RCC 7860 (cell line): ENCODE measurements around the gene PRXL2A.
"Not testable (repeated sequence)": the region's sequence is repeated elsewhere in the genome, so short reads cannot be mapped to it uniquely, and the experiment has no call there.

Source experiments
- DNase-seq: peaks from one replicate; pipeline ENCODE4 v3.0.0-alpha.2; 2015; ENCODE audit warnings: low spot score
- FAIRE-seq: peaks from 2 replicates; lab custom pipeline; 2012; peaks lifted over from hg19 to GRCh38; lab: Jason Lieb, UNC

PRXL2A gene, protein sequence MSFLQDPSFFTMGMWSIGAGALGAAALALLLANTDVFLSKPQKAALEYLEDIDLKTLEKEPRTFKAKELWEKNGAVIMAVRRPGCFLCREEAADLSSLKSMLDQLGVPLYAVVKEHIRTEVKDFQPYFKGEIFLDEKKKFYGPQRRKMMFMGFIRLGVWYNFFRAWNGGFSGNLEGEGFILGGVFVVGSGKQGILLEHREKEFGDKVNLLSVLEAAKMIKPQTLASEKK

DNA sequence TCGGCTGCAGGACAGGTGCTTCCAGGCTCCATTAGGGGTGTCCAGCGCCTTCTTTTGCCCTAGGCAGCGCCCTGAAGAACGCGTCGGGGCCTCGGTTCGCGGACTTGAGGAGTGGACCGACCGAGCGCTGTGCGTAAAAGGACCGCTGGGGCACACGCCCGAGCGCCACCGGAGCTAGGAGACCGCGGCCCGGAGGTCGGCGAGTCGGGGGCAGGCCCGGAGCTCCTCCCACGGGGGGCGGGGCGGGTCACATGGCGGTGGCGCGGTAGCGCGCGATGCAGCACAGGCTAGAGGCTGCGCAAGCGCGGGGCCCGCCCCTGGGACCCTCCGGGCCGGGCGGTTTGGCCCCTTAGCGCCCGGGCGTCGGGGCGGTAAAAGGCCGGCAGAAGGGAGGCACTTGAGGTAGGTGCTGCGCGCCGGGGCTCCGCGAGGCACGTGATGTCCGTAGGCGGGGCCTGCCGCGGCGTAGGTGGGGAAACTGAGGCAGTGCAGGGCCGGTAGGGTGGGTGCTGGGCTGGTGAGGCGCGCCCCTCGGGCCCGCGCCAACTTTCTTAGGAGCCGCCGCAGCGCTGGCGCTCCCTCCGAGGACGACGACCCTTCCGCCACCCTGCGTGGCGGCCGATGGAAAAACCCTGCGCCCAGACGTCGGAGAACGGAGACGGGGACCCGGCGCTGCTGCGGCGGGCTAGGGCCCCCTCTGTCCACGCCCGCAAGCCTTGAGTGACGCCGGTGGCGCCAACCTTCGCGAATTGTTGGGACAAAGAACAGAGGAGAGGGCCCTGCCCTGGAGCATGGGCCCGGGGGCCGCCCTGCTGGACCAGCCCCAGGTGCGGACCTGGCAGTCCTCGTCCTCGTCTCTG lies at the start of gene PRXL2A:
TSS of gene PRXL2A (plus strand) at position 310 of the 860 bp plus-strand sequence. CDS start 11,917 bp downstream, outside the sequence.
- no peak for DNase-seq

DNA sequence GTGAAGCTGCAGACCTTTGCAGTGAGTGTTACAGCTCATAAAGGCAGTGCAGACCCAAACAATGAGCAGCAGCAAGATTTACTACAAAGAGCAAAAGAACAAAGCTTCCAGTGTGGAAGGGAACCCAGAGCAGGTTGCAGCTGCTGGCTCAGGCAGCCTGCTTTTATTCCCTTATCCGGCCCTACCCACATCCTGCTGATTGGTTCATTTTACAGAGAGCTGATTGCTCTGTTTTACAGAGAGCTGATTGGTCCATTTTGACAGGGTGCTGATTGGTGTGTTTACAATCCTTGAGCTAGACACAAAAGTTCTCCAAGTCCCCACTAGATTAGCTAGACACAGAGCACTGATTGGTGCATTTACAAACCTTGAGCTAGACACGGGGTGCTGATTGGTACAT lies 49.4 kb upstream of the PRXL2A start:
- not testable (repeated sequence) for DNase-seq, FAIRE-seq

More for the DNA sequence above, at the start of gene PRXL2A:
- FAIRE-seq = no peak

DNA sequence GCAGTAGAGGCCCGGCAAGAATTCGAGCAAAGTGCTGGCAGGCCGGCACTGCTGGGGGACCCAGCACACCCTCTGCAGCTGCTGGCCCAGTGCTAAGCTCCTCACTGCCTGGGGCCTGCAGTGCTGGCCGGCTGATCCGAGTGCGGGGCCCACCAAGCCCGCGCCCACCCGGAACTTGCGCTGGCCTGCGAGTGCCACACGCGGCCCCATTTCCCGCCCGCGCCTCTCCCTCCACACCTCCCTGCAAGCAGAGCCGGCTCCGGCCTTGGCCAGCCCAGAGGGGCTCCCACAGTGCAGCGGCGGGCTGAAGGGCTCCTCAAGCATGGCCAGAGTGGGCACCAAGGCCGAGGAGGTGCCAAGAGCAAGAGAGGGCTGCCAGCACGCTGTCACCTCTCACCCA lies 48.7 kb upstream of the PRXL2A start:
- FAIRE-seq (no peak), DNase-seq (no peak)

DNA sequence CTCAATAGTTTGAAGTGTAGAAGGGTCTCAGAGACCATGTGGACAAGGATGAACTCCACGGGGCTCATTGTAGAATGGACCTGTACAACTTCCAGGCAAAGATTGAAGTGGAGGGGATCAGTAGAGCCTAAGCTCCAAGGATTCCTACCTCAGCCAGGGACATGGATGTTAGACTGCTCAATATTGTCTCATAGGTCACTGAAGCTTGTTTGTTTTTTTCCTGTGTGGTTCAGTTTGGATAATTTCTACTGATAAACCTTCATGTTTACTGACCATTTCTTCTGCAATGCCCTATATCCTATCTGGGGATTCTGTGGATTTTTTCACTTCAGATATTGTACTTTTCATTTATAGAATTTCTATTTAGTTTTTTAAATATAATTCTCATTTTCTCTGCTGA lies 42.8 kb upstream of the PRXL2A start:
- no peak for DNase-seq
- no peak for FAIRE-seq

DNA sequence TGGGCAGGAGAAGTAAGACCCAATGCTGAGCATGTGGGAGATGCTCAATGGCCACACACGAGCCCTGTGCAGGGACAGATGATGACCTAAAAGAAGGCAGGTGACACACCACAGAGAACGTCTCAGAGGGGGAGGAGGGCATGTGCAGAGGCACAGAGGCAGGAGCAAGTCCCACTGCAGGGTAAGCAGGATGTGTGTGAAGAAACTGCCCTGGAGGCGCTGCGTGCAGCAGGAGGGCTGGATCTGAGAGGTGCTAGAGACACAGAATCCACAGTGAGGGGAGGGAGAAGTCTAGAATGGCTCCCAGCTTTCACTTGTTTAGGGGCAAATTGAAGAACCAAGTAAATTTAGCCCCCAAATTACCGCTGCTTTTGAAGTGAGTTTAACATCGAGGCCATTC lies 36.9 kb upstream of the PRXL2A start:
- FAIRE-seq (no peak), DNase-seq (no peak)

DNA sequence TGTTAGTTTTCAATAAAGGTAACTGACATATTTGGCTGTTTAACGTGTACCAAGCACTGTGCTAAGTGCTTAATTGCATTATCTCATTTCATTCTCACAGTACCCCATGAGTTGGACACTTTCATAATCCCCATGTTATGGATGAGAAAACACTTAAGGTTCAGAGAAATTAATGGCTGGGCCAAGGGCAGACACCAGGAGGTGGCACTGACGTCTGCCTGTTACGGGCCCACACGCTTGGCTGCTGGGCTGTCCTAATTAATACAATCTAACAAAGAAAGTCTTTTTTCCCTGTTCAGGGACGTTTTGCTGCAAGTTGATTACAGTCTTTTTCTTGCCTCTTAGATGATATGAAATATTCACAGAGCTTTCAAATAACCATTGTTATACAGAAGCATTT lies 35.7 kb upstream of the PRXL2A start:
- DNase-seq = no peak
- FAIRE-seq = no peak

DNA sequence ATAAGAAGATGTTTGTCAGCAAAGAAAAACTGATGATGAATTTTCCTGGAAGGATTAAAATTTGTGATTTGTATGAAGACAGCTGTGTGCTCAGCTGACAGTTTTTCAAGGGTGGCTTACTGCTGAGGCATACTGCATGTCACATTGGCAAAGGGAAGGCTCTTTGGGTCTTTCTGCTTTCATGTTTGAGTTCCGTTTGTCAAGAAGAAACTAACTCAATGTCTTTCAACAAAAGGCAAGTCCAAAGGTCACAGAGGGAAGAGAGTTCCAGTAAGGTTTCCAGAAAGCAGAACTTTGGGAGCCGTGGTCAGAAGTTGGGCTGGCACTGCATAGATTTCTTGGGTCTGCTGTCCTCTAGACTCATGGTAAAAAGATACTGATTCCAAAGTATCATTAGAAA lies 34.8 kb upstream of the PRXL2A start:
- FAIRE-seq (no peak), DNase-seq (no peak)

DNA sequence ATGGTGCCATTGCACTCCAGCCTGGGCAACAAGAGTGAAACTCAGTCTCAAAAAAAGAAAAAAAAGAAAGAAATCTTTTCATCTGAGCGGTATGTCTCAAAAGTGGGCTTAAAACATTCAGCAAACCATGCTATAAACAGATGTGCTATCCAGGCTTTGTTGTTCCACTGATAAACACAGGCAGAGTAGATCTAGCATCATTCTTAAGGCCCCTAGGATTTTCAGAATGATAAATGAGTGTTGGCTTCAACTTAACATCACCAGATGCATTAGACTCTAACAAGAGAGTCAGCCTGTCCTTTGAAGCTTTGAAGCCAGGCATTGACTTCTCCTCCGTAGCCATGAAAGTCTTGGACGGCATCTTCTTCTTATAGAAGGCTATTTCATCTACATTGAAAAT lies 28.6 kb upstream of the PRXL2A start:
- DNase-seq = no peak
- FAIRE-seq = no peak

DNA sequence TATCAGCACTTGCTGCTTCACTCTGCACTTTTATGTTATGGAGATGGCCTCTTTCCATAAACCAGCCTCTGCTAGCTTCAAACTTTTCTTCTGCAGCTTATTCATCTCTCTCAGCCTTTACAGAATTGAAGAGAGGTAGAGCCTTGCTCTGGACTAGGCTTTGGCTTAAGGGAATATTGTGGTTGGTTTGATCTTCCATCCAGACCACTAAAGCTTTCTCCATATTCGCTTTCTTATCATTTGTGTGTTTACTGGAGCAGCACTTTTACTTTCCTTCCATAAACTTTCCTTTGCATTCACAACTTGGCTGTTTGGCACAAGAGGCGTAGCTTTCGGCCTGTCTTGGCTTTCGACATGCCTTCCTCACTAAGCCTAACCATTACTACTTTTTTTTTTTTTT lies 28.2 kb upstream of the PRXL2A start:
- FAIRE-seq (no peak), DNase-seq (no peak)

DNA sequence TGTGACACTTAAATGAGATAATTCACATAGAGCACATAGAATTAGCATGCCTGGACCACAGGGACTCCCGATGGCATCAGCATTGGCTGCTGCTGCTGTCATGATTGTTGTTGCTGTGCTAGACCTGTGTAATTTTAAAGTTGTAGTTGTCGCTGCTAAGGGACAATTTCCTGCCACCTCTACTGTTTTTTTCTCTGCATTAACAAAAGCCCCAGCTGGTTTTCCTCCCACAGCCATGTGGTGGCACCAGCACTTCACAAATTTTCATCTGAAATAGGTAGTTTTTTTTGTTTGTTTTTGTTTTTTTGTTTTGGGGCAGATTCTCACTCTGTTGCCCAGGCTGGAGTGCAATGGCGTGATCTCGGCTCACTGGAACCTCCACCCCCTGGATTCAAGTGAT lies 25.4 kb upstream of the PRXL2A start:
- no peak for FAIRE-seq
- DNase-seq = no peak

DNA sequence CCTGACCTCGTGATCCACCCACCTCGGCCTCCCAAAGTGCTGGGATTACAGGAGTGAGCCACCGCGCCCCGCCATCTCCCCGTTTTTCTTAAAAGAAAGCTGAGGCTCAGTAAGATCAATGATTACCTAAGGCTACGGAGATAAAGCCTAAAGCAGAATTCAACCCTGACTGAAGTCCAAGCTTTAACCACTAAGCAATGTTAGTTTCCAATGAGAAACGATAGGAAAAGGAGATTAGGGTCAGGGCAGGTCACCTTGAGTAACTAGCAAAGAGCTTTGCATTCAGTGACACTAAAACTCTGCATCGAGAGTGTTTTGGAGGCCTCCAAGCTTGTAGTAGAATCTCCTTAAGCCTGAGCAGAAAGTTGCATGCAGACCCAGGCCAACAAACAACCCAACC lies 17.6 kb upstream of the PRXL2A start:
- DNase-seq (no peak), FAIRE-seq (no peak)

DNA sequence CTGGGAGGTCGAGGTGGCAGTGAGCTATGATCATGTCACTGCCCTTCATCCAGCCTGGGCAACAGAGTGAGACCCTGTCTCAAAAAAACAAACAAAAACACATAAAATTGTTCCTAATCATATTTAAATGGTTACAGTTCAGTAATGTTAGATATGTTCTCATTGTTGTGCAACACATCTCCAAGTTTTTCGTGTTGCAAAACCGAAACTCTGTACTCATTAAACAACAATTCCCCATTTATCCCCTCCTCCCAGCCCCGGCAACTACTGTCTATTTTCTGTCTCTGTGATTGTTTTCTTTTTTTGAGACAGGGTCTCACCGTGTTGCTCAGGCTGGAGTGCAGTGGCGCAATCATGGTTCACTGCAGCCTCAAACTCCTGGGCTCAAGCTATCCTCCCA lies 16.1 kb upstream of the PRXL2A start:
- no peak for FAIRE-seq
- no peak for DNase-seq

DNA sequence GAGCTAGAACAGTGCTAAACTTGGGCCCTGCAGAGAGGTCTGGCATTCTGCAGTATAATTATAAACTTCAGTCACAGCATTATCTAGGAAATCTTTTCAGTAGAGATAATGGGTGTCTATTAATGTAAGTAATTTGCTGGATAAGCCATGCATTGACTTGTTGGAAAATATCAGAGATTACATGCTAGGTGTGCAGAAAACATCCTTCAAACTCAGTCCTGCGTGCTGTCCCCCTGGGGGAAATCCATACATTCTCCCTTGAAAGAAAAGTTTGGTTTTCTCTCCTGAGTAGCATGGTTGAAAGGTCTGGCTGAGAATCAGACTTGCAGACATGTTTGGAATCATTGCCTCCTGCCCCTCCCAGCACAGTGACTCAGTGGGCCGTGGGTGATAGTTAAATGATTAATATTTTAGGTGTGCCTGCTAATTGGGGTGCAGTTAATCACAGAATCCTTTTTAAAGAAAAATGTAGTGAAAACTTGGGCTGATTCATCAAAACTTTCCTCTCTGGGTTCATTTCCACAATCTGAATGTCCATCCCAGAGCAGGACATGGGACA lies 13.9 kb upstream of the PRXL2A start:
- no peak for FAIRE-seq

DNA sequence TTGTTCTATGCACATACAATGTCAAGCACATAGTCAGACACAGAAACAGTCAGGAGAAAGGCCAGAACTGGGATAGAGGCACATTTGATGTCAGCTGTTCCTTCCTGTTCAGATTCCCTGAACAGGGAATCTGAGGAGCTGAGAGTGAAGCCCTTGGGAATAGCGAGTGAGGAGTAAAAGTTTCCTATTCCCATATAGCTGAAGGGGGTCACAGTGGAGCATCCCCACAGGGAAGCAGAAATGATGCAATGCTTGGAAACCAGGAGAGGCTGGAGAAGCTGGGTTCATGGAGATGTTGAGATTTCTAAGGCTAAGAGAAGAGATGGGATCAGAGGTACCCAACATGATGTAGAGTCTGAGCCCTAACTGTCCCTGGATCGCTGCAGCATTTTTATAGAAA lies 11.3 kb upstream of the PRXL2A start:
- no peak for FAIRE-seq

More for the DNA sequence above, 13.9 kb upstream of the PRXL2A start:
- no peak for DNase-seq

DNA sequence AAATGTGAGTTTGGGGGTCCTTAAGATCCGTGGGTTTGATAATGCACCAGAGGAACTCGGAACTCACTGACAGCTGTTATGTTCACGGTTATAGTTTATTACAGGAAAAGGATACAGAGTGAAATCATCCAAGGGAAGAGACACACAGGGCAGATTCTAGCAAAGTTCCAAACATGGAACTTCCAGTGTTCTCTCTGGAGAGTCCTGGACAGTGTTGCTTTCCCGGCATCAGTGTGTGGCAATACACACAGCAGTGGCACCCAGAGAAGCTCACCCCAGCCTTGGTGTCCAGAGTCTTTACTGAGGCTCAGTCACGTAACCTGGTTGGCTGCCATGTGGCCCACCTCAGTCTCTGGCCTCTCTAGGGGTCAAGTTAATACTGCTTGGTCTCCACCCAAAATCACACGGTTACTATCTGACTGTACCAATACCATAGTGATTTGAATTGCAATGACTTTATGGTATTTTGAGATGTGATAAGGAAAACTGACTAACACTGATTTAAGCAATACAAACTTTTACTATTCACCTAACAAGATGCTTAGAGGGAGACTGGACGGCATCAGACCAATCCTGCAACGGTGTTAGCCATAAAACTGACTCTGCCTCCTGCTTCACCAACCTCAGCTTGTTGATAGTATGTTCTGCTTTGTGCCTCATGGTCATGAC lies 8.1 kb upstream of the PRXL2A start:
- FAIRE-seq (no peak), DNase-seq (no peak)

More for the DNA sequence above, 11.3 kb upstream of the PRXL2A start:
- no peak for DNase-seq

DNA sequence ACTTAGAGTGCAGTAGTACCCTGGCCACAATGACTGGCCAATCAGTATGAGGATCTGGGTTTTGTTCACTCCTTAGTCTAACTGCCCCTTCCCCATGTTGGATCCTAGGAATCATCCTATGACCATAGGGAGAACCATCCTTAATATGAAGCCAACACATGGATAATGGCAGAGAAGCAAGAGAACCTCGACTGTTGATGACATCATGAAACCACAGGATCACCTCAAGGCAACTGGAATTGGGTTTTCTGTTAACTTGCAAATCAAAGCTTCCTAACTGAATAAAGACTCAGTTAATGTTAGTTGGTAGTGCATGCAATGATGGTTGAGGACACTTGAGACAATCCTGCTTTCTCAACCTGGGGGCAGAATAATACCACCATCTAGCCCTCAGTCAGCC lies 3.3 kb upstream of the PRXL2A start:
- no peak for FAIRE-seq
- DNase-seq = no peak

DNA sequence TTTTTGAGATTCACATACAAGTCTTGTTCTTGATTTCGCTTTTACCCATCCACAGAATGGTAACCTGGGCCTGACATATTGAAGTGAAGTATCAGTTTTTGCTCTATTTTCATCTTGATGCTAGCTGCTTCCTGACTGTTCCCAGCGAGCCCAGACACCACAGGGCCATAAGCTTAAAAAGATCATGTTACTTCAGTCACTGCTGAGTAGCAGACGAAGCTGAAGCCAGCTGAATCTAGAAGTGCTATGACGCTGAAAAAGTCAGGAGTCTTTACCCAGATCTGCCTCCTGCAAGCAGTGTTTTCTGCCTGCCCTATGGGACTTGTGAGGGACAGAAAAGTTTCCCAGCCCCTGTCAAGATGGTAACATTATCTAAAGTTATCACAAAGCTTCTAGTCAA lies 2.7 kb upstream of the PRXL2A start:
- DNase-seq (no peak), FAIRE-seq (no peak)

DNA sequence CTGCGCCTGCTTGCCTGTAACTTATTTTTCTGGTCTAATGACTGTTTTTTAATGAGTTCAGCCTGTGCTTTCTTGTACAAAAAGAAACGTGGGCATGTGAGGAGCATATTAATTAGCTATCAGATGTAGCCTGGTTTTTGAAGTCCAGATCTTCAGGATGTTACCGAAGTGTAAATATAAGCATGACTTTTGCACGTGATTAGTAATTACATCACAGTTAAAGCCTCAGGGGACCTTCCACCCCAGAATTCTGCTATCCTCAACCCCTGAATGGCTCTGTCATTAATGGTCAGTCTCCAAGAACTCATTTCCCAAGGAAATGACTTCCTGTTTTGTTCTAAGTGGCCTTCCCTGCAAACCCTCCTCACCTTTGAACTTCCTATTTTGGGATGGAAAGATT lies 2.1 kb upstream of the PRXL2A start:
- DNase-seq = no peak
- no peak for FAIRE-seq

DNA sequence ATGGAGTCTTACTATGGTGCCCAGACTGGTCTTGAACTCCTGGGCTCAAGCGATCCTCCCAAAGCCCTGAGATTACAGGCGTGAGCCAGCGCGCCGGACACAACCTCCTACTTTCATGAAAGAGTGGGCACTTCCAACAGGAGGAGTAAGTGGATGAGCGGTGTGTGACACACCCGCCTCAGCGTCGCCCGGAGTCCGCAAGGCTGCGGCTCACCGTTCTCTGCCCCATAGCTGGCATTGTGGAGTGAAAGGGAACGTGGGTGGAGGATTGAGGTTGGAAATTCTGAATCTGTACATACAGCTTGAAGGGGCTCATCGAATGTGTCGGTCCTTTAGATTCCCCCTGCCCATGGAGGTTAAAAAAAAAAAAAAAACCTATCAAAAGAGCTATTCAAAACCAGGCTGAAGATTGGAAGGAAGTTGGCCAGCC lies 524 bp upstream of the PRXL2A start:
- no peak for FAIRE-seq
- DNase-seq = no peak

DNA sequence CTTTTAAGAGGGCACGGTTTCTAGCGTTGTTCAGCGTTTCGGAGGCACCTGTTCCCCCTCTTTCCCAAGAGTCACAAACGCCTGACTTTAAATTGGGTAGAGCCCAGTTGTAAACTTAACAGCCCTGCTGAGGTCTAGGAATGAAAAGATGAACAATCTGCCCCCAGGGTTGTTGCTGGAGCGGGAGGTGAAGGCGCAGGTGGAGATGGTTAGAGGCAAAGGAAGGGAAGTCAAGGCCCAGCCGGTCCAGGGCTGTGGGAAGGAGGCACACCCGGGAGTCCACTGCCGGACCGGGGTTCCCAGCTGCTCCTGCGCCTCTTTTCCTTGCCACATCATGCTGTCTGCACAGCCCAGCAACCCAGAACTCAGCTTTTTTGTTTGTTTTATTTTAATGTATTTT lies 770 bp downstream of the PRXL2A start:
- FAIRE-seq (no peak), DNase-seq (no peak)

DNA sequence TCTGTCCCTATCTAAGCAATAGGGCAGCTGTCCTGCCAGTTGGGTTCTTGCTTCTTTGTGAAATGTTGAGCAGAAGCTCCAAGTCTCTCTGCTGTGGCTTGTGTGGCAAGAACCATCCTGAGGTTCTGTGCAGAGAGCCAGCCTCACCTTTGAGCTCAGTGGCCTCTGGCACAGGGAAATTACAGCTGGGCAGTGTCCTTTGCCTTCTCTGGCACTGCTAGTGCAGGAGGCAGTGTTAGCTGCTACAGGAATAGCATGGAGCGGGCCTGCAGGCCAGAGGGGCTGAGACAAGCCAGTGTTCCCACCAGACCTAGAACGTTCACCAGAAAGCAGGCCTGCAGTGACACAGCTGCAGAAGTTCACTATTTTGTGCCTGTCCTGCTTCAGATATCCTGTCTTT lies 1.8 kb downstream of the PRXL2A start:
- FAIRE-seq (no peak), DNase-seq (no peak)
